Activated T-helper 2 cell treated with anti-CD3 and anti-CD28 coated beads, Interferon-gamma antibody, Interleukin-2, Interleukin-4, amounts not matched to agents 10 μg/mL and 5 μg/mL and 100 μg/mL, durations not matched to agents 14 hours and 24 hours and 36 hours (primary cell): ENCODE measurements around the gene C1QC. TPM values are rescaled to one million over a fixed set of nuclear protein-coding genes. Genes with fewer than 3 reads are reported as not detected.

Experiments used
- DNase-seq: peaks from one replicate; pipeline ENCODE4 v3.0.0; 2021; ENCODE audit warnings: low spot score
- H3K27ac Mint-ChIP-seq: one replicate; pipeline ENCODE4 v1.8.0; 2021; ENCODE audit warnings: mixed read lengths
- H3K27me3 Mint-ChIP-seq: one replicate; pipeline ENCODE4 v1.8.0; 2021; ENCODE audit warnings: low read depth, mixed read lengths
- H3K36me3 Mint-ChIP-seq: one replicate; pipeline ENCODE4 v1.8.0; 2021; ENCODE audit warnings: low read depth, mixed read lengths
- H3K4me1 Mint-ChIP-seq: one replicate; pipeline ENCODE4 v1.8.0; 2021; ENCODE audit warnings: low read depth, mixed read lengths
- H3K4me3 Mint-ChIP-seq: one replicate; pipeline ENCODE4 v1.8.0; 2021; ENCODE audit warnings: low read depth, mild to moderate bottlenecking, moderate library complexity, mixed read lengths
- H3K9me3 Mint-ChIP-seq: one replicate; pipeline ENCODE4 v1.8.0; 2021; ENCODE audit warnings: mixed read lengths
- intact Hi-C: fragments of 100-400 bp; cut with micrococcal nuclease; formaldehyde crosslinking; loops from one replicate; pipeline ENCODE4 v1.15.1; 2023
- total RNA-seq: library from RNA; stranded (reverse); gene quantifications from 2 replicates; pipeline ENCODE4 v1.2.3, GENCODE V29; 2022

The C1QC gene
- total RNA-seq, 1 donor from 2014 or later, result not detected

DNA sequence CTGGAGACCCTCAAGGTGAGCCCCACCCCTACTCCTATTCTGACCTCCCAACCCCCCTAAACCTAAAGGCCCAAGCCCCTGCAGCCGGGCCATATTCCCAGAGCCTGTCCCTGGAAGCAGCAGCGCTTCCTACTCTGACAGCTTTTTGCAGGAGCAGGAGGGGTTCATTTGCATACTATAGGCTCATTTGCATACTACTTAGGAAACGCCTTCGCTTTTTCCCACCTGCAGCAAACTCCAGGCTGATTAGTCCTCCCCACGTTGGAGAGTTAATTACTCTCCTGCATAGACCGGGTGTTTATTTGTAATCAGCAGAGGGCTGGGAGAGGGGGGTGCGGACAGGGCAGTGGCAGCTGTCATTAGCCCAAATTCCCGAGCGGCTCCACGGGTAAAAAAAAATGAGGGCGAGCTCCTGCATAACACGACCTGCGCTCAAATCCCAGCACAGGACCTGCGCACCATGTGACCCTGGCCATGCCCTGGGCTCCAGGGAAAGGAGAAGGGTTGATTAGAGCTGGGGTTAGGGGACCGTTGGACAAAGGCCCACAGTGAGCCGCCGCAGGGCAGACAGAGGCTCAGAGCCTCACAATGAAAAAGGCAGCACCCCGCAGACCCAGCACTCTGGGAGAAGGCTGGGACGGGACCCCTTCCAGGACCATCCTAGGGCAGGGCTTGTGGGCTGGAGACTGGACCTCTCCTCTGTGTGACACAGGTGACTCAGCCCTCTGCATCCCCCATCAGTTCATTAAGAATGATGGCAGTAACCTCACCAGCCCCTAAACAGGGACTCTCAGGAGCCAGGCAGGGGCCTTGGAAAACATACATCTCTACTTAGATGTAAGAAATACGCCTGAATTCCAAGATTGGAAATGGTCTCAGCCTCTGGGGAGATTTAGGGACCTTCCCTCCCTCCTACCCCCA, 16.9 kb upstream of the C1QC start:
- H3K27ac Mint-ChIP-seq, result no peak overlapping the region
- H3K4me3 Mint-ChIP-seq, result no peak overlapping the region
- intact Hi-C loops, result no loop called here
- no peaks in the 10 kb centered on the region for H3K9me3 Mint-ChIP-seq
- no peak for DNase-seq
- H3K27me3 Mint-ChIP-seq, result peaks cover 14% of the 10 kb centered on the region
- H3K4me1 Mint-ChIP-seq, result no peaks in the 10 kb centered on the region
- H3K36me3 Mint-ChIP-seq, result no peaks in the 10 kb centered on the region

DNA sequence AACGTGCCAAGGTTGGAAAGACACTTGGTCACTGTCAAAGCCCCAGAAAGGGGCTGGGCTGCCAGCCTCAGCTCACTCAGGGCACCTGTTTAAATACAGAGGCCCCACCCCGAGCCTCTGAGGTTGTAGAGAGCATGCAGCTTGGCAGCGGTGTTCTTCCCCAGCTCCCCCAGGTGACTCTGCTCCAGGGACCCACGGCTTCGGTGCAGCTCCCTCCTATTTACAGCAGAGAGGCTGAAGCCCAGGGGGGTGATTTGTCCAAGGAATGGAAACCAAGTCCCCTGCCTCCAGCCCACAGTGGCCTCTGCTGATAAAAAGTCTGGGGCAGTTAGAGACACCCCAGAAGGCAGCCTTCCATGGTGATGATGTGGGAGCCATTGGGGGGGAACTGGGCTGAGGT, 16.1 kb upstream of the C1QC start:
- intact Hi-C loops, result no loop called here
- no peaks in the 10 kb centered on the region for H3K4me1 Mint-ChIP-seq
- DNase-seq, result no peak

DNA sequence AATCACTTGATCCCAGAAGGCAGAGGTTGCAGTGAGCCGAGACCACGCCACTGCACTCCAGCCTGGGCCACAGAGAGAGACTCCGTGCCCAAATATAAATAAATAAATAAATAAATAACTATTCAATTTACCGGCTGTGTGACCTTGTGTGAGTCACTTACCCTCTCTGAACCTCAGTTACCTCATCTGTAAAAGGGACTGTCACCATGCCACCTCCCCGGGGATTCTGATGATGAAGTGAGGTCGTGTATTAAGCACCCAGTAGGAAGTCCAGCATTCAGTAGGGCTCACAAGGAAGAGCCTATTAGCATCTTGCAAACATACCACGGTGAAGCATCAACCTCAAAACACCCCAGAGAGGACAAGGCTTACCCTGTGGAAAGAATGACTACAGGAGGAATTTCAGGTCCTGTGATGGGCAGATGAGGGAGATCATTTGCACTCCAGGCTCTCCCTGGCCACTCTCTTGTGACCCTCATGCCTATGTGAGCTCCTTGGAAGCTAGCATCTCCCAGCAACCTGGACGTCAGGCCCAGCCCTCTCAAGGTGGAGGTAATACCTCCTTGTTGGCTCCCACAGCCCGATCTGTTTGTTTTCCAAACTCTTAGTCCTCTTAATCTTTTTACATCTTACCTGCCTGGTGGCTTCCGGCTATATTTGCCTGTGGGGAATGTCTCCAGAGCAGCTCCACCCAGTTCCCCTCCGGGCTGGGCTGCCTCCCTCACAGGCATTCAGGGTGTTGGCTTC, 14.6 kb upstream of the C1QC start:
- intact Hi-C loops, result no loop called here
- no peak for DNase-seq
- no peaks in the 10 kb centered on the region for H3K36me3 Mint-ChIP-seq
- H3K27ac Mint-ChIP-seq, result no peak overlapping the region
- no peak overlapping the region for H3K4me3 Mint-ChIP-seq
- no peaks in the 10 kb centered on the region for H3K4me1 Mint-ChIP-seq
- no peaks in the 10 kb centered on the region for H3K9me3 Mint-ChIP-seq
- H3K27me3 Mint-ChIP-seq, result peaks cover 17% of the 10 kb centered on the region

More for the DNA sequence above, 16.1 kb upstream of the C1QC start:
- no peak overlapping the region for H3K4me3 Mint-ChIP-seq
- H3K27ac Mint-ChIP-seq, result no peak overlapping the region
- H3K27me3 Mint-ChIP-seq, result peaks cover 17% of the 10 kb centered on the region
- no peaks in the 10 kb centered on the region for H3K9me3 Mint-ChIP-seq
- H3K36me3 Mint-ChIP-seq, result no peaks in the 10 kb centered on the region

DNA sequence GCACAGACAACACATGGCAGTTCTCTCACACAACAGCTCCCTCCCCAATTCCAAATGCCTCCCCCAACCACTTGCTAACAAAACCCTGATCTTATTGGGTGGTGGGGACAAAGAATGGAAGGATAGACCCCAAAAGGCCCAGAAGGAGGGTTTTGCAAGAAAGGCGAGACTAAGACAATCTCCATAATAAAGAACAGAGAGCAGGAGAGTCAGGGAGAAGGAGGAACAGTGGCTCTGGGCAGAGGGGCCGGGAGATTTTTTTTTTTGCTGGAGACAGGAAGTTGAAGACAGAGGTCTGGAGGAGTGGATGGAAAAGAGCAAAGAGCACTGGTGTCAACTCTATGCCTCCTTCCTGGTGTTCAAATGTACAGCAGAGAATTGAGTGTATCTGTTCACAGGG, 13.5 kb upstream of the C1QC start:
- H3K9me3 Mint-ChIP-seq, result no peaks in the 10 kb centered on the region
- H3K4me3 Mint-ChIP-seq, result no peak overlapping the region
- H3K27me3 Mint-ChIP-seq, result peaks cover 17% of the 10 kb centered on the region
- H3K36me3 Mint-ChIP-seq, result no peaks in the 10 kb centered on the region
- no peaks in the 10 kb centered on the region for H3K4me1 Mint-ChIP-seq
- no peak overlapping the region for H3K27ac Mint-ChIP-seq
- intact Hi-C loops, result no loop called here
- no peak for DNase-seq

DNA sequence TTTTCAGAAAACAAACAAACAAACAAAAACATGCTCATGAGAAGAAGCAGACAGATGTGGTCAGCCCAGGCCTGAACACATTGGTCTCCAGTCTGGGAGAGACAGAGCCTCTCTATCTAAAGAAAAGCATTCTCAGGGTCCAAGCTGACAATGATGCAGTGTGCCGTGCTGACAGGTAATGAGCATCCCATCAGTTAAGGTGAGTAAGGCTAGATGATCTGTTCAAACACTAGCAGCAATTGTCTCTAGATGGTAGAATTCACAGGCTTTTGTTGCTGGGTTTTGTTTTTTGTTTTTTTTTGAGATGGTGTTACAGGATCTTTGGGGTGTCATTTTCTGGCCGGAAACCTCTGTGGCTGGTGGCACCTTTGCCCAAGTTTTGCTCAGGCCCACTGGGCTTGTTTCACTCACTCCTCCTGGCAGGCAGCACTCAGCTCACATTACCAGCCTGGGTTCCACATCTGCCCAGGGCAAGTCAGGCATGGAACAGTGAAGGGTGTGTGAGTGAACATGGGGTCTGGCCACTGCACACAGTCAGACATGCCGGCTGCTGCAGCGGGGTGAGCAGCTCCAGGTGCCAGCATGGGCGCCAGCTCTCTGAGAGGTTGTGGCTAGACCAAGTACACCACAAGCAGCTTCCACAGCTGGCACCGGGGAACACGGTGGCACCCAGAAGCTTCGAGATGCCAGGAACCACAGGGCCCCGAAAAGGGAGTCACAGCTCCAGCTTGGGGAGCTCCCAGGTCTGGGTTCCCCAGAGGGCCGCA, 9.6 kb upstream of the C1QC start:
- Mint-ChIP-seq H3K27ac (no peak overlapping the region), H3K4me3 (no peak overlapping the region), H3K4me1 (no peaks in the 10 kb centered on the region), H3K9me3 (no peaks in the 10 kb centered on the region), H3K27me3 (peaks cover 15% of the 10 kb centered on the region), H3K36me3 (no peaks in the 10 kb centered on the region)
- intact Hi-C loops, result no loop called here
- no peak for DNase-seq

DNA sequence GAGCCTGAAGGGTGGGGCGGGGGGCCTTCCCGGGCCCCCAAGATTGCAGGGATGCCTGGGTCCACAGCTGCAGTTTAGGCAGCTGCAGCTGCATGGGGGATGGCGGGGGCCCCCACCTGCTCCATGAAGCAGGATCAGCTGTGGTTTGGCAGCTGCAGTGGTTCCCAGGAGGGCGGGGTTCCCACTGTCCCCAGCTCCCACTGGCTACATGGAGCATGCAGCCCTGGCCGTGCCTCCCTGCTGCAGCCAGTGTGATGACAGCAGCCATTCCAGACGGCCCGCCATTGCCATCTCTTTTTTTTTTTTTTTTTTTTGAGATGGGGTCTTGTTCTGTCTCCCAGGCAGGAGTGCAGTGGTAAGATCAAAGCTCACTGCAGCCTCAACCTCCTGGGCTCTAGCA, 8.0 kb upstream of the C1QC start:
- H3K27me3 Mint-ChIP-seq, result peaks cover 3% of the 10 kb centered on the region
- H3K4me1 Mint-ChIP-seq, result no peaks in the 10 kb centered on the region
- no peak for DNase-seq
- intact Hi-C loops, result no loop called here
- H3K9me3 Mint-ChIP-seq, result no peaks in the 10 kb centered on the region
- H3K4me3 Mint-ChIP-seq, result no peak overlapping the region
- no peaks in the 10 kb centered on the region for H3K36me3 Mint-ChIP-seq
- H3K27ac Mint-ChIP-seq, result no peak overlapping the region

DNA sequence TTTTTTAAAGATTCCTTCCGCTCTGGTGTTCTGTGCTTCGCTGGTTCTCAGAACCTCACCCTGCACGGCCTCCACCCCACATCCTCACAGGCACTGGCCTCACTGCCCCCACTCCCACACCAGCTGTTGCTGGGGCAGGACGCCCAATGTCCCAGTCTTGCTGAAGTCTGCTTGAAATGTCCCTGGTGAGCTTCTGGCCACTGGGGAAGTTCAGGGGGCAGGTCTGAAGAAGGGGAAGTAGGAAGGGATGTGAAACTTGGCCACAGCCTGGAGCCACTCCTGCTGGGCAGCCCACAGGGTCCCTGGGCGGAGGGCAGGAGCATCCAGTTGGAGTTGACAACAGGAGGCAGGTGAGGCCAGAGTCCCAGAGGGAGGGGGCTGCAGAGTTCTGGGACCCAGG, 7.1 kb upstream of the C1QC start, which contains the start of gene C1QA:
Gene C1QA, plus strand, starts transcription at position 276 of the 400 bp plus-strand sequence. CDS start 989 bp downstream, outside the sequence.
- Mint-ChIP-seq H3K27me3 (peaks cover 3% of the 10 kb centered on the region), H3K36me3 (no peaks in the 10 kb centered on the region), H3K4me3 (no peak within 1 kb of the TSS), H3K9me3 (no peaks in the 10 kb centered on the region), H3K4me1 (no peaks in the 10 kb centered on the region), H3K27ac (no peak within 1 kb of the TSS)
- intact Hi-C loops, result no loop called here
- no peak for DNase-seq

DNA sequence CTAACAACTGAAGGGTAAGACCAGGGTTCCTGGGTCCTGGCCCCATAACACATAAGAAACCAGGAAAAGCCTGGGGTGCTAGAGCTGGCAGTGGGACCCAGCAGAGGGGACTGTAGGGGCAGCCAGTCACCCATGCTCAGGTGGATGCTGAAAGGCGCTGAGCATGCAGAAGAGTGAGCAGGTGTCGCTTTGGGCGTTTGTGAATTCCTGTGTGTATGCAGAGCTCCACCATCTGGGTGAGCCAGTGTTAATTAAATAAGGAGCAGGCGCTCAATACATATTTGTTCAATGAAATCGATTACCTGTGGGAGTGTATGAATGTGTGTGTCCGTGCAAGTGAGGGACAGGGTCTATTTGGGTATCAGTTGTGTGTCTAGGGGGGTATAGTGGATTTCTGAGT, 6.5 kb upstream of the C1QC start:
- Mint-ChIP-seq H3K4me3 (no peak overlapping the region), H3K27ac (no peak overlapping the region), H3K4me1 (no peaks in the 10 kb centered on the region), H3K36me3 (no peaks in the 10 kb centered on the region), H3K27me3 (no peaks in the 10 kb centered on the region), H3K9me3 (no peaks in the 10 kb centered on the region)
- no peak for DNase-seq
- intact Hi-C loops, result no loop called here

DNA sequence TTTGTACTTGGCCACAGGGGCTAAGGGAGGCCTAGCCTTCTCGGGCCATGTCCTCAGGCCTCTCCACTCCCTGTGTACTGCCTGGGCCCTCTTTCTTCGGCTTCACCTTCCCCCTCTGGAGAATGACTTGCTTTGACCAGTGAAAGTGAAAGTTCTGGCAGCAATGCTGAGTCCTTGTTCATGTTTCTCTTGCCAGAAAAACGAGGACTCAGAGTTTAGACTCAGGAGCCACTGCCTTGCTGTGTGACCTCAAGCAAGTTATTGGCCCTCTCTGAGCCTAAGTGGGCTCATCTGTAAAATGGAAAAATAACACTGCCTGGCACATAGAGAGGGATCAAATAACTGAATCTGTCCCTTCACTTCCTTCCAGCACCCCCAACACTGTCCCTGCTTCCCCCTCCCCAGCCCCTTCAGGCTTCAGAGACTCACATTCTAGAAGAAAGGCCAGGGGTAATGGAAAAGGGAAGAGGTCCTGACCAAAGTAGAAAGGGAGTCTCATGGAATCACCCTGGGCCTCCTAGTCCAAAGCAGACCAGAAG, 5.5 kb upstream of the C1QC start:
- Mint-ChIP-seq H3K27me3 (no peaks in the 10 kb centered on the region), H3K4me1 (no peaks in the 10 kb centered on the region), H3K36me3 (no peaks in the 10 kb centered on the region), H3K4me3 (no peak overlapping the region), H3K9me3 (no peaks in the 10 kb centered on the region), H3K27ac (no peak overlapping the region)
- intact Hi-C loops, result no loop called here
- no peak for DNase-seq

DNA sequence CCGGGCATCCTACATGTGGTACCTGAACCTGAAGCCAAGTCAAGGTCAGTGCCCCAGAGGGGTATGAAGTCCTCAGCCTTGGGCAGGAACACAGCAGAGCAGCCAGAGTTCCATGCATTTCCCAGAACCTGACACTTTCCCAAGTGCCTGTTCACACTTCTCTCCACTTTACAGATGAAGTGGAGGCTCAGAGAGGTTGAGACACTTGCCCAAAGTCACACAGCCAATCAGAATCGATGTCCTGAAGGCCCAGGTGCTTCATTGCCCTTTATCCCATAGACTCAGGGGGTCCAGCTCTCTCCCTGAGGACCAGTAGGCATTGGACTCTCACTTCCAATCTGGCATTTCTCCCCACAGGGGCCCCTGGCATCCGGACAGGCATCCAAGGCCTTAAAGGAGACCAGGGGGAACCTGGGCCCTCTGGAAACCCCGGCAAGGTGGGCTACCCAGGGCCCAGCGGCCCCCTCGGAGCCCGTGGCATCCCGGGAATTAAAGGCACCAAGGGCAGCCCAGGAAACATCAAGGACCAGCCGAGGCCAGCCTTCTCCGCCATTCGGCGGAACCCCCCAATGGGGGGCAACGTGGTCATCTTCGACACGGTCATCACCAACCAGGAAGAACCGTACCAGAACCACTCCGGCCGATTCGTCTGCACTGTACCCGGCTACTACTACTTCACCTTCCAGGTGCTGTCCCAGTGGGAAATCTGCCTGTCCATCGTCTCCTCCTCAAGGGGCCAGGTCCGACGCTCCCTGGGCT, 4.8 kb upstream of the C1QC start:
- Mint-ChIP-seq H3K27ac (no peak overlapping the region), H3K27me3 (no peaks in the 10 kb centered on the region), H3K4me3 (no peak overlapping the region), H3K4me1 (no peaks in the 10 kb centered on the region), H3K9me3 (no peaks in the 10 kb centered on the region), H3K36me3 (no peaks in the 10 kb centered on the region)
- DNase-seq, result no peak
- intact Hi-C loops, result no loop called here

DNA sequence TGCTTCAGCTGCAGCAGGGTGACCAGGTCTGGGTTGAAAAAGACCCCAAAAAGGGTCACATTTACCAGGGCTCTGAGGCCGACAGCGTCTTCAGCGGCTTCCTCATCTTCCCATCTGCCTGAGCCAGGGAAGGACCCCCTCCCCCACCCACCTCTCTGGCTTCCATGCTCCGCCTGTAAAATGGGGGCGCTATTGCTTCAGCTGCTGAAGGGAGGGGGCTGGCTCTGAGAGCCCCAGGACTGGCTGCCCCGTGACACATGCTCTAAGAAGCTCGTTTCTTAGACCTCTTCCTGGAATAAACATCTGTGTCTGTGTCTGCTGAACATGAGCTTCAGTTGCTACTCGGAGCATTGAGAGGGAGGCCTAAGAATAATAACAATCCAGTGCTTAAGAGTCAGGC, 4.1 kb upstream of the C1QC start:
- no peaks in the 10 kb centered on the region for H3K27me3 Mint-ChIP-seq
- no peaks in the 10 kb centered on the region for H3K9me3 Mint-ChIP-seq
- no peak overlapping the region for H3K27ac Mint-ChIP-seq
- H3K4me3 Mint-ChIP-seq, result no peak overlapping the region
- no peaks in the 10 kb centered on the region for H3K36me3 Mint-ChIP-seq
- intact Hi-C loops, result no loop called here
- H3K4me1 Mint-ChIP-seq, result no peaks in the 10 kb centered on the region
- DNase-seq, result no peak

DNA sequence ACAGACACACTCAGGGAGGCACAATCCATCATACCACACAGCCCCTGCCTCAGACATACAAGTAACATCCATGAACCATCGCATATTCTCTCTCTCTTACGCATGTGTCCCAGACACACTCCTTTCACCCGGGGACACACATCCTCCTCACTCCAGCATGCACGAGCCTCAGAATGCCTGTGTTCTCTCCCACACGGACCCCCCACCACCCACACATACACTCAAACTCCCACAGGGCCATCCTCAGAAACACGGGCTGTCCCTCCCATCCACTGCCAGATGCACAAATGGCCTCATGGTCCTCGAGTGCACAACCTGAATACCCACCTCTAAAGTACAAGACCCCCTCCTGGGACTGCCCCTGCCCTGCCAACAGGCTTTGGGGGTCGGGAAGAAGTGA, 2.2 kb upstream of the C1QC start:
- no peak overlapping the region for H3K4me3 Mint-ChIP-seq
- H3K4me1 Mint-ChIP-seq, result no peaks in the 10 kb centered on the region
- H3K27ac Mint-ChIP-seq, result no peak overlapping the region
- no peaks in the 10 kb centered on the region for H3K36me3 Mint-ChIP-seq
- DNase-seq, result no peak
- H3K9me3 Mint-ChIP-seq, result no peaks in the 10 kb centered on the region
- no peaks in the 10 kb centered on the region for H3K27me3 Mint-ChIP-seq
- intact Hi-C loops, result loop anchor here (5.0 kb wide), 1 partner anchor 509 kb away; no protein-coding TSS in a partner anchor
